GM12874 (cell line): ENCODE data around the gene DOCK8.

ENCODE experiments used
- TF ChIP-seq, protein P1 (sequence below): IDR thresholded peaks from 2 replicates; pipeline ENCODE4 v1.5.1; 2011; ENCODE audit warnings: low read depth, mild to moderate bottlenecking, control low read depth, low read length, moderate library complexity; ENCODE audit not compliant: insufficient read depth

DOCK8 gene

DNA sequence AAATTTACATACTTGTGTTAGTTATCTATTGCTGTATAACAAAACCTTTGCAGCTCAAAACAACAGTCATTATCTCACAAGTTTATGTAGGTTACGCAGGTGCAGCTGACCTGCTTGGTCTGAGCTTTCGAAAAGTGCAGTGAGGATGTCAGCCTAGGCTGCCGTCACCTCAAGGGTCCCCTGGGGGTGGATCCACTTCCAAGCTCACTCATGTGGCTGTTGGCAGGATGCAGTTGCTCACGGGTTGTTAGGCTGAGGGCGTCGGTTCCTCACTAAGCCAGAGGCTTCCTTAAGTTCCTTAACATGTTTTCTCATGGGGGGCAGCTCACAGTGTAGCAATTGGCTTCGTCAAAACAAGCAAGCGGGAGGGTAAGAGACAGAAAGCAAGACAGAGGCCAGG, 139.8 kb downstream of the DOCK8 start:
- TF ChIP-seq, protein P1, sequence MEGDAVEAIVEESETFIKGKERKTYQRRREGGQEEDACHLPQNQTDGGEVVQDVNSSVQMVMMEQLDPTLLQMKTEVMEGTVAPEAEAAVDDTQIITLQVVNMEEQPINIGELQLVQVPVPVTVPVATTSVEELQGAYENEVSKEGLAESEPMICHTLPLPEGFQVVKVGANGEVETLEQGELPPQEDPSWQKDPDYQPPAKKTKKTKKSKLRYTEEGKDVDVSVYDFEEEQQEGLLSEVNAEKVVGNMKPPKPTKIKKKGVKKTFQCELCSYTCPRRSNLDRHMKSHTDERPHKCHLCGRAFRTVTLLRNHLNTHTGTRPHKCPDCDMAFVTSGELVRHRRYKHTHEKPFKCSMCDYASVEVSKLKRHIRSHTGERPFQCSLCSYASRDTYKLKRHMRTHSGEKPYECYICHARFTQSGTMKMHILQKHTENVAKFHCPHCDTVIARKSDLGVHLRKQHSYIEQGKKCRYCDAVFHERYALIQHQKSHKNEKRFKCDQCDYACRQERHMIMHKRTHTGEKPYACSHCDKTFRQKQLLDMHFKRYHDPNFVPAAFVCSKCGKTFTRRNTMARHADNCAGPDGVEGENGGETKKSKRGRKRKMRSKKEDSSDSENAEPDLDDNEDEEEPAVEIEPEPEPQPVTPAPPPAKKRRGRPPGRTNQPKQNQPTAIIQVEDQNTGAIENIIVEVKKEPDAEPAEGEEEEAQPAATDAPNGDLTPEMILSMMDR: no peak

DNA sequence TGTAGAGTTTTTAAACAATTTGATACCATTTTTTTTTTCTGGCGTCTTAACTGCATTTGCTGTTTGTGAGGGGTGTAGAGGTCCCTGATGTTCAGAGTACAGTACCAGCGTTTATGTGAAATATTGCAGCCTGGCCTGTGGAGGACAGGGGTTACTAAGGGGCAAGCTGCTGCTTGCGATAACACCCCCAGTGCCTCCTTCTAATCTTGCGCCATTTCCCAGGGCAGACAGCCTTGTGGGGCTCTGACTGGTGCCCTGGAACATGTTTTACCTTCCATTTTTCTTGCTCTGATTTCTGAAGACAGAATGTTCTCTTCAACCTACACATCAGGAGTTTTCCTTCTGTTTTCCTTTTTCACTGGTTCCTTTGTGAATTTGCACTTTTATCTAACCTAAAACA, 142.9 kb downstream of the DOCK8 start:
- TF ChIP-seq, protein P1: no peak

DNA sequence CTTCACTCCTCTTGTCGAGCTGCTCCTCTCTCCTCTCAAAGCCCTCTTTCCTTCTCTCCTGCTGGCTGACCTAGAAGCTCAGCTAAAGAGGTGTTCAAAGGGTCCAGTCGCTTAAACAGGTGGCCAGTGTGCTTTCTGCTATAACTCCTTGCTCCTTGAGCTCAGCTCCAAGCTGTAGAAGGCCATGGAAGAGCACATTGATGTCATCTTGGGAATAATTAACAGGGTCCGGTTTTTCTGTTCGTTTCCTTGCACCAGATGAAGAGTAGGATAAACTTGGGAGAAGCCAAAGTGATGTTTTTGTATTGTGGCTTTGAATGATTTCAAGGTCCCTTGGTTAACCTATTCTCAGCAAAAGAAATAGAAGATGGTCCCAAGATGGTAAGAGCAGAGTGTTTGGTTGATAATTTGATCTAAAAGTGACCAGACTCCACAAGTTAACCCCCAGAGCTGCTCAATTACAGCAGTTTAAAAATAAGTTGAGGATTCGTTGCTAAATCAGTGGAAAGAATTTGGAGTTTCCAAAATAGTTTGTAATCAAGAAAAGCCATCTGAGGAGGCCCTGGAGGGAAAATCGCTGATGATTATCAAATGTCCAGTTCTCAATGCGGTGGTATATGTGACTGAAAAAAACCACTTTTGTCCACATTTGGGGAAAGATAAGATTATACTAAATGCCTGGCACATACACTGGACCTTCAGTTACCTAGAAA, 148.1 kb downstream of the DOCK8 start:
- TF ChIP-seq, protein P1: no peak

DNA sequence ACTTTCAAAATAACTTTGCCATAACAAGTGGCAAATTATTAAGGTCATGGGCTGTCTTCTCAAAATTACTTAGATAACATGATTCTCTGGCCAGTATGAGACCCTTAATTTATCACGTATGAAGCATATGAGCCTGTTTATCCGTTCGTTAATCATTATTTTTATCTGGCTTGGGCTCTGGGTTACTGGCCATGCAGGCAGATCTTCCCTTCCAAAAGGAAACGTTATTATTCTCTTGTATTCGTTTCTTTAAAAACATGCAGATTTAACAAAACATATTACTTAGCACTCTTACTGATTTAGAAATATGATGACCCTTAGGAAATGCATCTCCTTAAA, 148.6 kb downstream of the DOCK8 start:
- TF ChIP-seq, protein P1: no peak

DNA sequence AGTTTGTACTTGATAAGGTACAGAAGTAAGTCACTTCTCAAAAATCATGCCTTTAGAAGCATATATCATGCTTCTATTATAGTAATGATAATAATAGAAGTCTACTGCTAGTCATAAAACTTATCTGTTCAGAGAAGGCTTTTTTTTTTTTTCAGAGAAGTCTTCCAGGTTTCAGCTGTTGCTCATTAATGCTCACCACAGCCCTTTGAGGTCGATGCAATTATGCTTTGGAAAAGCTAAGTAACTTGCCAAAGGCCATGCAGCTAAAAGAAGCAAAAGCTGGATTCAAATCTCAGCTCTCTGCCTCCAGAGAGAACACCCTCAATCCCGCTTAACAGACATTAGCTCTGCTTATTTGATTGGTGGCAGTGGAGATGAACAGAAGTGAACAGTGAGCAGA, 150.8 kb downstream of the DOCK8 start:
- TF ChIP-seq, protein P1: no peak

DNA sequence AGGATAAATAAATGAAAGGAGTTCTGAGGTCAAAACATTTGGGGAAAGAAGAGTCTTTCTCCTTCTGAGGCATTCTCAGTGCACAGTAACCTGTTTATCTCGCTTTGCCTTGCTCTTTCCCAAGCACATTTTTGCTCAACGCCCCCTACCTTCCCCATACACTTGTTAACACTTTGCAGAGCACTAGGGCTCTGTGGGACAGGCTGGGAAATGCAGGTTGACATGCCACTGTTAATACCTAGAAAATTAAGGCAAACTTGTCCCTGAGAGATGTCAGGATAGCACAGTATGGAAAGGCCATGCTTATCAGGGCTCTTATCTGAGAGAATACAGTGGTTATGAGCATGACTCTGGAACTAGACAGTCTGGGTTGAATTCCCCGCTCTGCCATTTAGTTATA, 152.0 kb downstream of the DOCK8 start:
- TF ChIP-seq, protein P1: no peak

DNA sequence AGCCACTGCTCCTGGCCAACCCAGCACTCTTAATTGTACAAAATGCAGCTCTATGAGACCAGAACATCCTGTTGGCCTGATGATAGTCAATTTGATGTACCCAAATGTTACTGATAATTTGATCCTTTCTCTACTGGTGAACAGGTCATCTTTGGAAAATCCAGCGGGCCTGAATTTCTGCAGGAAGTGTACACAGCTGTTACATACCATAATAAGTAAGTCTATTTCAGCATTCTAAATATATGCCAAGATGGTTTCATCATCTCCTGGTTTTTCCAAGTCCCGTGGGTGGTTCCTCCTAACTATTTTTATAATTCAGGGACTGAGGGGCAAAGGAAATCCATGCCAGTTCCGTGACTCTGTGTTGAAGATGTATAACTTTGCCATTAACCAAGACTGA, 155.4 kb downstream of the DOCK8 start:
- TF ChIP-seq, protein P1: no peak
